GM21381 (cell line): ENCODE data around the gene THBS3.
"Not testable (repeated sequence)": the region's sequence is repeated elsewhere in the genome, so short reads cannot be mapped to it uniquely, and the experiment has no call there.

Source experiments
- ATAC-seq: cut with Tn5 transposase; IDR thresholded peaks from one replicate; pipeline ENCODE4 v1.9.1; 2021; ENCODE audit warnings: mild to moderate bottlenecking, moderate library complexity; ENCODE audit not compliant: unreplicated experiment

Gene THBS3

GRCh38 chr1:155176544-155177071 lies 31.1 kb downstream of the THBS3 start:
- no peak for ATAC-seq

- no peak for ATAC-seq
These were observed 31.7 kb downstream of the THBS3 start for GRCh38 chr1:155175927-155176371.

- ATAC-seq, result no peak
These were observed 32.3 kb downstream of the THBS3 start for GRCh38 chr1:155175281-155175926.

GRCh38 chr1:155174324-155175280 lies 33.1 kb downstream of the THBS3 start:
- ATAC-seq, result no peak

GRCh38 chr1:155173478-155174323 lies 34.0 kb downstream of the THBS3 start, which contains the start of gene TRIM46:
Gene TRIM46, plus strand, starts transcription at chr1:155173849. Its CDS starts 118 bp downstream, at chr1:155173967.
- peak; percentile 5 for ATAC-seq

GRCh38 chr1:155172732-155173477 lies 34.8 kb downstream of the THBS3 start, which contains the start of gene KRTCAP2:
Gene KRTCAP2, minus strand, starts transcription at chr1:155173304. Its CDS starts 80 bp downstream, at chr1:155173224.
- ATAC-seq, result peak; percentile 72

- peak; percentile 22 for ATAC-seq
These were observed 35.6 kb downstream of the THBS3 start for GRCh38 chr1:155171836-155172731.

GRCh38 chr1:155170806-155171205 lies 36.9 kb downstream of the THBS3 start:
- ATAC-seq, result no peak

- ATAC-seq, result no peak
These were observed 37.5 kb downstream of the THBS3 start for GRCh38 chr1:155170101-155170785.

GRCh38 chr1:155169541-155169940 lies 38.2 kb downstream of the THBS3 start:
- ATAC-seq, result no peak

GRCh38 chr1:155168456-155169210 lies 39.1 kb downstream of the THBS3 start:
- no peak for ATAC-seq

GRCh38 chr1:155168105-155168445 lies 39.6 kb downstream of the THBS3 start:
- not testable (repeated sequence) for ATAC-seq

GRCh38 chr1:155167166-155168104 lies 40.3 kb downstream of the THBS3 start:
- no peak for ATAC-seq

GRCh38 chr1:155166471-155167165 lies 41.1 kb downstream of the THBS3 start:
- ATAC-seq, result no peak

GRCh38 chr1:155166051-155166470 lies 41.6 kb downstream of the THBS3 start:
- no peak for ATAC-seq

- ATAC-seq, result not testable (repeated sequence)
These were observed 43.1 kb downstream of the THBS3 start for GRCh38 chr1:155164625-155165024.
